Fibroblast of the aortic adventitia (primary cell): ENCODE measurements around the gene INPP4A. TPM values are rescaled to one million over a fixed set of nuclear protein-coding genes. Genes with fewer than 3 reads are reported as not detected.

Source experiments
- DNase-seq: peaks from one replicate; pipeline ENCODE4 v3.0.0-alpha.2; 2010; ENCODE audit warnings: low read depth
- H3K4me3 ChIP-seq: 2 replicates; pipeline ENCODE4 v1.5.1; 2011; ENCODE audit warnings: low read depth, mild to moderate bottlenecking, control low read depth, low read length, moderate library complexity
- CTCF ChIP-seq: IDR thresholded peaks from 2 replicates; pipeline ENCODE4 v1.5.1; 2011; ENCODE audit warnings: mild to moderate bottlenecking, low read length, control low read depth, inconsistent platforms; ENCODE audit not compliant: insufficient read depth
- total RNA-seq: library from RNA; depleted of rRNA; stranded (reverse); fragments of >200 nt; gene quantifications from 2 replicates; pipeline ENCODE4 v1.2.3, GENCODE V29; 2012; ENCODE audit warnings: low replicate concordance

Gene INPP4A
- total RNA-seq, 1 donor, result 16.2 TPM

GRCh38 chr2:98465456-98466226 is 21.0 kb downstream of the INPP4A start:
- no peak overlapping the region for H3K4me3 ChIP-seq
- no peak for TF ChIP-seq CTCF
- peak; percentile 49 for DNase-seq

GRCh38 chr2:98467082-98467536 is 22.5 kb downstream of the INPP4A start:
- TF ChIP-seq CTCF, result no peak
- no peak overlapping the region for H3K4me3 ChIP-seq
- no peak for DNase-seq

GRCh38 chr2:98467652-98468051 is 23.0 kb downstream of the INPP4A start:
- no peak for DNase-seq
- H3K4me3 ChIP-seq, result no peak overlapping the region
- no peak for TF ChIP-seq CTCF

GRCh38 chr2:98468621-98469236 is 24.1 kb downstream of the INPP4A start:
- H3K4me3 ChIP-seq, result no peak overlapping the region
- no peak for DNase-seq
- TF ChIP-seq CTCF, result no peak

GRCh38 chr2:98469862-98470544 is 25.3 kb downstream of the INPP4A start:
- no peak for DNase-seq
- H3K4me3 ChIP-seq, result no peak overlapping the region
- TF ChIP-seq CTCF, result no peak

GRCh38 chr2:98470851-98471255 is 26.2 kb downstream of the INPP4A start:
- no peak overlapping the region for H3K4me3 ChIP-seq
- no peak for TF ChIP-seq CTCF

More at GRCh38 chr2:98470851-98471255, 26.2 kb downstream of the INPP4A start:
- no peak for DNase-seq
